Measurements from ENCODE around the gene CAPN8.

Gene CAPN8

DNA sequence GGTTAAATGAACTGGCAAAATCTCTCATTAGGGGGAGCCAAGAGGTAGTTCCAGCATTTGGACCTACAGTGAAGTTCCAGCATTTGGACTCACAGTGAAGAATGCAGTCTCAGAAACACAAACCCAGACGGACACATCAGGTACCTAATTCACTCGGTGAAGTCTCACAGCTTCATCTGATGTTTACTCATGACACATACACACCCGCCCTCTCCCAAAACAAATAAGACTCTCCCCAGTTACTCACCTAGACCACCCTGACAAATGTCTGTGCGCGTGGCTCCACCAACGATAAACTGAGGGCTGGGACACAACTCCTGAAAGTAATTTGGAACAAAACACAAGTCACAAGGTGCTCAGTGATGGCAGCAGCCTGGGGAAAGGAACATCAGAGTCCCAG lies 11.4 kb downstream of the CAPN8 start:
- DNase-seq (ENCODE audit: low spot score) = peak; percentile 25

DNA sequence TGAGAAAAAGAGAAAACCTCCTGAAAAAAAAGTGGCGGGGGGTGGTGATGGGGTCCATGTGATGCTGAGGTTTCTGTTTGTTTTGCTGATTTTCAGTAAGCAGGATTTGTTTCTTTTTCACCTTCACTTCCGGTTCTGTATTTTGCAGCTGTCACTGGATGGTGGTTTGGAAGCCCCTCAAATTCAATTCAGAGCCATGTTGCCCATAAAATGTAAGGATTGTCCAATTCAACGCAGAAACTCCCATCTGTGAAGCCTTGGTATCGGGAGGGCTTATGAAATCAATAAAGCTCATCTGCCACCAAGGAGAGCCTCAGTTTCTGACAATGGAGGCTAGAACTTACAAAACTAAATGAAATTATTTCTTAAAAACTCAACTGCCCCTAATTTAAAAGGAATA lies 12.1 kb downstream of the CAPN8 start:
- no peak for DNase-seq (ENCODE audit: low spot score)

DNA sequence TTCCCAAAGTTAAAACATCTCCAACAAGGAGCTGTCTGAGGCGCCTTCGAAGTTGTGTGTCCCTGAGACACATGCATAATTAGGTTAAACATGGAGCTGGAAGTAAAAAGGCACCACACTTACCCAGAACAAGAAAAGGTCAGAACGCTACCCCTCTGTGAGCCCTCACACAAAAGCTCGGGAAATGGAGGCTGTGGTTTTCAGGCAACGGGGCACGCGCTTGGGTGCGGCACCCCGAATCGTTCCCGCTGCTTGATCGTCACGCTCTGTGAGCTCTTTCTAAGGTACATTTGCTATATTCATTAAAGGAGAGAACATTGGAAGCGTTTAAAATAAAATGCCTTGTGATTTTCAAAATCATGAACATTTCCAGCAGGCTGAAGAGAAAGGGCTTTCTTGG lies 12.5 kb downstream of the CAPN8 start:
- DNase-seq (ENCODE audit: low spot score) = no peak

DNA sequence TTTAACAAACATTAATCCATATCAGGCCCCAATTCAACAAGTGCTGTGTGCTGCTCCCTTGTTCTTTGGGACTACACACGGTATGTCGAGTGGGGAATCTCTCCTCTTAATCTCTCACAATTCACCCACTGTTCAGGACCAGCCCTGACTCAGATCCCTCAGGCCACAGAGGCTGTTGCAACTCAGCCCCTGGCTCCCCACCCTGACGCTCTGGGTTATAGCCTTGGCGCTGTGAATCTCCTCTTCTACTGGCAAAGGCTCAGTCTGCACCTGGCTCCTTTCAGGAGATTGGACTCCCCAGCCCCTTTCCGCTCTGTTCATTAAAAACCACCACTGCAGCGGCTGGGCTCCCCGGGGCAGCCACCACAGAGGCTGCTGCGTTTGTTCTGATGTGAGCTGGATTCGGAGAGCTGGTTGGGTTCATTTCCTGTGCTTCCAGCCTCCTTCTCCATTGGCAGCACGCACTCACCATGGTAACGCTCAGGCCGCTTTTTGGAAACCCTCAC lies 13.0 kb downstream of the CAPN8 start:
- no peak for DNase-seq (ENCODE audit: low spot score)

GRCh38 chr1:223651291-223651991 lies 14.1 kb downstream of the CAPN8 start:
- no peak for DNase-seq (ENCODE audit: low spot score)

DNA sequence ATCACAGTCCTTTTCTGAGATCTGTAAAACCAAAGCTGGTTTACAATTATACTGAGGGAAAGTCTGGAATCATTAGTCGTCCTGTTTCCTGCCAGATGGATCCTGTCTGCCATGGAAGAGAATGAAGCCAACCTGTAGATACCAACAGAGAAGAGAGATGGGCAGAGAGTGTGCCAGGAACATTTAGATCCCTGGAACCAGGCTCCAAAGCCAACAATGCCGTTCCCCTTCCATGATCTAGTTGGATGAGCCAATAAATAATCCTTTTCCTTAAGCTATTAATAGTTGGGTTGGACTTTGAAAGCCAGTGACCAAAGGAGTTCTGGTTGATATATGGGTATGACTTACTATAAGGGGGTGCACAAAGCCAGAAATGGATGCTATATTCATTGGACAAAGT lies 15.0 kb downstream of the CAPN8 start:
- DNase-seq (ENCODE audit: low spot score) = no peak

- DNase-seq (ENCODE audit: low spot score) = no peak
Measured at GRCh38 chr1:223649222-223649621, 16.3 kb downstream of the CAPN8 start.

GRCh38 chr1:223647249-223647648 lies 18.3 kb downstream of the CAPN8 start:
- no peak for DNase-seq (ENCODE audit: low spot score)

- DNase-seq (ENCODE audit: low spot score) = no peak
Measured at GRCh38 chr1:223645903-223646302, 19.6 kb downstream of the CAPN8 start.

DNA sequence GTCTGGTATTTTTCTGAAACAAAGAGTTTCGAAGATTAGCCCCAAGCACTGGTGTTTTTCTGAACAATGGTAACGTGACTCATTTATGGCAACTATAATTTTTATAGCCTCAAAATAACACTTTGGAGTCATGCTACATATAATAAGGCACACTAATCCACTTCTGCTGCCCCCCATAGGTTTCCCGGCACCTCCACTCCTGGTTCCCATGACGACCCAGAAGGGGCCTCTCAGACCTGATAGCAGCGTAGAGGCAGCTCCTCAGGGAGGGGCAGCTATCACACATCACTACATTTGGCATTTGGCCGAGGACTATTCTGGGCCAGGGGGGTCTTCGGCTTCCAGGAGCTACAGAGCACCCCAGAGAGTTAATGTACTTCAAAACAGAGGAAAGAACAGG lies 23.3 kb downstream of the CAPN8 start:
- DNase-seq (ENCODE audit: low spot score) = no peak

DNA sequence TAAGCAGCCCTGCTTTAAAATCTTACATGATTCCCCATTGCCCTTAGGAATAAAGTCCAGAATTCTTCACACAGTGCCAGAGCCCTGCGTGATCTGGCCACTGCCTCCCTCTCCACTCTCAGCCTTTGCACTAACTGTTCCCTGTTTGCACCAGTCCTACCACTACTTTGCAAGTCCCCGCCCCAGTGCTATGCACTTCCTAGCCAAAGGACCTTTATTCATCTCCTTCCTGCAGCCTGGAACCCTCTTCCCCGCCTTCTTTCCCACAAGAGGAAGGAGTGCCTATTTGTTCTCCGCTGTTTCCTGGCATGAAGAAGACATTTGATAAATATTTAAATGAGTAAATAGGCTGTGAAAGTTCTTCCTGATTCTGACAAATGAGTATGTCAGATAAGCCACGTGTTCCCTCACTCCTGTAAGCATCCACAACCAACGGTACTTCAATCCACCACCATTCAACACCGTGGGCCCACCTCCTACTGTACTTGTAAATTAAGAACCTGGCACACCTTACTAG lies 23.9 kb downstream of the CAPN8 start:
- DNase-seq (ENCODE audit: low spot score) = no peak

DNA sequence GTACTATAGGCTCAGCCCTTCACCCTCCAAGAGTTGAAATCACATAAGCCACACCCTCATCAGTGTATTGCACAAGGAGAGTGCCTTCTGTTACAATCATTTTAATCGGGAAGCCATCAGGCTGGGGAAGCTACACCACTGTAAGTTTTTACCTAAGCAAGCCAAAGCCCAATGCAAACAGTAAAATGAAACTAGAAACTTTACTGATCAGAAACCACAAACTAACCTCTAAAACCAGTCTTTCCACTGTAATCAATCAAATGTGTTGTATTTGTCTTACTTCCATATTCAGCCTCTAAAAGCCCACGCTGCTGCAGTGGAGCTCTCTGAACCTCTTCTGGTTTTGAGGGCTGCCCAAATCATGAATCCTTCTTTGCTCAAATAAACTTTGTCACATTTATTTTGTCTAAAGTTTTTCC lies 26.2 kb downstream of the CAPN8 start:
- no peak for DNase-seq (ENCODE audit: low spot score)

- no peak for DNase-seq (ENCODE audit: low spot score)
Measured at GRCh38 chr1:223635236-223635635, 30.3 kb downstream of the CAPN8 start.

- DNase-seq (ENCODE audit: low spot score) = no peak
Measured at GRCh38 chr1:223634423-223634822, 31.1 kb downstream of the CAPN8 start.

GRCh38 chr1:223631956-223632355 lies 33.5 kb downstream of the CAPN8 start:
- no peak for DNase-seq (ENCODE audit: low spot score)

DNA sequence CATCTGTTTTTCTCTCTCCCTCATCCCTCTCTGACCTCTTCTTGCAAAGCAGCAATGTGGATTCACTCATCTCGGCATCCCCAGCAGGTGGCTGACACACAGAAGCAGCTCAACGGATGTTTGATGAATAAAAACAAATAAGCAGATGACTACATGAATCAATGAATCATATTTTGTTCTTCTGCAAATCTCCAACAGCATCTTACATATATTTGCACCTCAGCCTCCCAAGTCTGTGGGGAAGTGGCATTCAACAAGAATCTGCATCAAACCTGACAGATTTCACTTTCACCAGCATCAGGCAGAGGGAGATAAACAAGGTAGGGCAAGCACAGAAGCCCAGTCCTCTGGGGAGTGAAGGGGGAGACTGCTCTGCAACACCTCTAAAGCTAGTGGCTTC lies 34.0 kb downstream of the CAPN8 start:
- DNase-seq (ENCODE audit: low spot score) = no peak

- no peak for DNase-seq (ENCODE audit: low spot score)
Measured at GRCh38 chr1:223629126-223629457, 36.4 kb downstream of the CAPN8 start.

DNA sequence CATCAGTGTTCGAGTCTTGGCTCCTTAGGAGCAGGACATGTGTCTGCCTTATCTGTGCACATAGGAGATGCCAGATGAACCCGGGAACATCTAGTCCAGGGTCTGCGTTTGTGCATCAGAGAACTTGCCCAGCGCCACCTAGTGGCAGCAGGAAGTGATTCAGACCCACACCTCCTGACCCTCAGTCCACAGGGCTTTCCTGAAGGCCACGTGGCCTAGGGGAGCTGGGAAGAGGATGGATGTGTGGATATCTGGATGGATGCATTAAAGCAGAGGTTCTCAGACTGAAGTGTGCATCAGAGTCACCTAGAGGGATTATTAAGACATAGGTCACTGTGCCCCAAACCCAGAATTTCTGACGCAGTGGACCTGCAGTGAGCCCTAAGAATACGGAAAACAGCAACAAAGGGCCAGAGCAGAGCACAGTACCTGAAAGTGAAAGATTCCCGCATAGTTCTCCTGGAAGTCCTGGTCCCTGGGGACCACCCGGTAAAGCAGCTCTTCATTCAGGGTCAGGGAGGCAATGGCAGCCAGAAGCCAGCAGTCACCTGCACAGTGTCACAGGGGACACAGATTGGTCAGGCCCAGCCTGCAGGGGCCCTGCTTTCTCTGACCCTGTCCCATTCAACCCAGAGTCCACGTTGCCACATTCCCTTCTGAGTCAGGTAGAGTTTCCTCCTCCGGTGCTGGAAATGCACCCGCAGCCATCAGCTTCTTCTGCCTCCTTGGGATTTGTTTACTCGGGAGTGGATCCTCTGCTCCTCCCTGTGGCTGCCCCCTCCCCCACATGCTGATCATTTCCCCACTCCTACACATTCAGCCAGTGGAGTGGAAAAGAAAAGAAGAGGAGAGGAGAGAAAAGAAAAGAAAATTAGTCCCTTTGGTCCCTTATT lies 37.0 kb downstream of the CAPN8 start:
- peak; percentile 56 for DNase-seq (ENCODE audit: low spot score)

- peak; percentile 59 for DNase-seq (ENCODE audit: low spot score)
Measured at GRCh38 chr1:223622132-223622842, 43.2 kb downstream of the CAPN8 start.

DNA sequence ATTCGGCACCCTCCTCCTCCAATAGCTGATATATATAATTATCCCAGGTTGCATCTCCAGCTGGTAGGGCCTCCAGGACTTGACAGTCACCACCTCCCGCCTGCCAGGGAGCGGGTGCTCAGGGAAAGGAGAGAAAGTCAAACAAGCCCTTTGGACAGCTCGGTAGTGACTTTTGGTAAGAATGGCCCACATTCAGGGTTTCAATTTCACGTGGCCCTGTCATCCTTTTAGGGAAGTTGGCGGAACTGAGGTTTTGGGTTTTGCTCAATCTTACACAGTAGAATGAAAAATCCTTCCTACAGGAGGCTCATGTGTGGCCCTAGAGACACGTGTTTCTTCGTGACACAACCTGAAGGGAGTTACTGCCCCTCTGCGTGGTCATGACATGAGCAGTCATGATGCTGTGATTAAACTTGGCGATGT lies 44.2 kb downstream of the CAPN8 start:
- no peak for DNase-seq (ENCODE audit: low spot score)

GRCh38 chr1:223620297-223620897 lies 45.1 kb downstream of the CAPN8 start:
- DNase-seq (ENCODE audit: low spot score) = no peak

DNA sequence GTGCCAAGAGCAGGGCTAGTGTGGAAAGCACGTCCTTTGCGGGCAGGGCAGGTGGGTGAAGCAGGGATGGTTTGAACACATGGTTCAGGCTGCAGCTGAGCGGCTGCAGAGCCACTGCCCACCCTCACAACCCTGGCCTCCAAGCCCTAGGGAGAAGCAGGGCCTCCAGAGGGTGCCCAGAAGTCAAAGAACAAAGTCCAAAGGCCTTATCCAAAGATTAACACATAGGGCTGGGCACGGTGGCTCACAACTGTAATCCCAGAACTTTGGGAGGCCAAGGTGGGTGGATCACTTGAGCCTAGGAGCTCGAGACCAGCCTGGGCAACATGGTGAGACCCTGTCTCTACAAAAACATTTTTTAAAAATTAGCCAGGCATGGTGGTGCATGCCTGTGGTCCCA lies 46.8 kb downstream of the CAPN8 start:
- no peak for DNase-seq (ENCODE audit: low spot score)

Measured in HuH-7.5 (cell line).